HCEC 1CT (cell line): ENCODE measurements around the gene C16orf46.
A peak's percentile ranks its signal among the peaks of the same experiment; 100 is the strongest.
"Not testable (repeated sequence)": the region's sequence is repeated elsewhere in the genome, so short reads cannot be mapped to it uniquely, and the experiment has no call there.

Experiments used
- DNase-seq: peaks from one replicate; pipeline ENCODE4 v3.0.0-alpha.2; 2017

The C16orf46 gene, protein sequence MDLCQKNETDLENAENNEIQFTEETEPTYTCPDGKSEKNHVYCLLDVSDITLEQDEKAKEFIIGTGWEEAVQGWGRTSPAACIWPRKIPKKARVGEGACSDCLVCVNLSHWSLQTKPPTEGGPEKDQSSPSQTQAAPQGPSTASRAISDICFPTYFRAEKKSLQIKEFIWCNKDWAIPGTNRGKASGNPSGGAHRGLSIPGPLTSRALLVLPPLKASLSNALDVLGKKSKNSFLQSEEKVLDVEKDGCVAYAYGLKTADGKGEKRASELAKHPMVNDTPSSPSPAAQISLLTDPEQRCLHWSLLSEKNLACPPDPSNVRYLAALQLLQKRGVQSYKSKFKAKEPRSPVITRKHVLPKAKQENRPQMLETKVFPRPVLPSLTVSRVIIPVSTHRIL

DNA sequence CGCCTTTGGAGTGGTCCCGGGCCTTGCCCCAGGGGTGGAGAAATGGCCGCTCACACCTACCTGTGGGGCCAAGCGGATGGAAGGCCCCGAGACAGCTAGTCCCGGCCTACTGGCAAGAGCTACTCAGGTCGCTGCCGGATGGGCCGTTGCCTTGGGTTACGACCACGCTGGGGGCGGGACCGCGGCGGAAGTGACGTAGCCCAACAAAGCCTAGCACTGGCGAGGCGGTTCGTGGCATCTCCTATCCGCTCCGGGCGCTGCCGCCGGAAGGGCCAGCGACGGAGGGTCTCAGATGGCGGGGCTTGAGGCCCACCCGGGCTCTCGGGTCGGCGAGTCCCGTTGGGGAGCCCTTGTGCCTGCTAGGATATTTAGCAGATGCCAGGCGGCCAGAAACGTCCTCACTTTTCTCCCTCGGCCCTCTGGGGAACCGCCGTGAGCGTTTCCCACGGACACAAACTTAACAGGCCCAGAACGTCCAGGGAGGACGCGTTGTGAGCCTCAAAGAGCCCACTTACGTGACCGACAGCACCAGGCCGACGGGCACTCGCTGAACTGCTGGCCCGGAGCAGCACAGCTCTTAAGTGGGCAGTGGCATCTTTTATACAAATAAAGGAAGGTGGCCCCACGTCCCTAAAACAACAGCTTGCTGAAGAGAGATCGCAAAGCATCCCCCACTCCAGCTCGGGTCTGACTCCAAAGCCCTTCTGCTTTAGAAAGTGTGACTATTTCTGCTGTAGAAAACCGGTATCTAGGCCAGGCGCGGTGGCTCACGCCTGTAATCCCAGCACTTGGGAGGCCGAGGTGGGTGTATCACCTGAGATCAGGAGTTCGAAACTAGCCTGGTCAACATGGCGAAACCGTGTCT, at the start of gene C16orf46:
Gene C16orf46, minus strand, starts transcription at position 163 of the 865 bp plus-strand sequence. CDS start 13,283 bp downstream, outside the sequence.
- DNase-seq, result peak; percentile 92

DNA sequence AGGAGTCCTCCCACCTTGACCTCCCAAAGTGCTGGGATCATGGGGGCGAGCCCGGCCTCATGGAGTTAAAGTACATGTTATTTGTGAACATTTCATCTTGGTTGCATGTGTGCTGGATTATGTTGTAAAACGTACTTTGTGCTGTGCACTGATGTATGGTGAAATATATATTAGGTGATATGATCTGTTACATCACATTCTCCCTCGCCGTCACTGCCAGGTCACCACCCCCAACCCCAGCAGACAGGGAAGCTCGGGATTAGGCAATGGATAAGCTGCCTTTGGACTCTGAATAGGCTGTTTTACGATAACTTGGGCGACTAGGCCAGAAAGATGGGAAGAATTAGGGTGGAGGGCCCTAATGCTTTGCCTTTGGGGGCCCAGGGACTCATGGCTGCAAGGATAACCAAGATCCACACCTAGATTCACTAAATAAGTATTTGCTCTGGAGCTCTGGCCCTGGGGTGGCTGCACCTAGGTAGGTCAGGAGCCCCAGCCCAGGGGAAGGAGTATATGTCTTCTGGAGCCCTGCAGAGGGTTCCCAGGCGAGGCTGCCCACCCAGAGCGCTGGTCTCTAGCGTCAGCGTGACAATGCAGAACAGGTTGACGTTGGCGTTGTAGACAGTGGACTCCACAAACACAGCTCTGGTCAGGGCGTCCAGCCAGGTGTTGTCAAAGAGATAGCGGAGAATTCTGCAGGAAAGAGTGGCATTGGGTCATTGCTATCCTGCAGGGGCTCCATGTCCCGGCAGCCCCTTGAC, 46.2 kb upstream of the C16orf46 start:
- DNase-seq, result no peak

DNA sequence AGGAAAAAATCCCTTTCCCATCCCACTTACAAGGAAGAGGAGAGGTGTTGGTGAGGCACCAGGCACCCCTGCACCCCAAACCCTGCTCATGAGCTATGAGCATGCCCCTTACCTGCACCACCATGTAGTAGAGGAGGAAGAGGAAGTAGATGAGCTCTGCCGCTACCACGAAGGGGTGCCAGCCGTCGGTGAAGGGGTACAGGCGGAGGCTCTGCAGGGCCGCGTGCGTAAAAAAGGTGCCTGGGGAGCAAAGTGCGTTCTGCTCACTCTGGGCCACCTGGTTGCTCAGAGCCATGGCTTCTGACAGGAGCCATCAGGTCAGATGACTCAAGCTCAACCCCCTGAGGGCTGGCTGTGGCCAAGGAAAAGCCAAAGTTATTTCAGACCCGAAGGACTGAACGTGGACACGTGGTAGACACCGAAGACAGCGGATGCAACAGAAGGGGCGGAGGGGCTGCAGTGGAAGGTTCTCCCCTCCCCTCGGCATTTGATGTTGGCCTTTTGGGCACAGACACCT, 44.5 kb upstream of the C16orf46 start:
- DNase-seq, result no peak

DNA sequence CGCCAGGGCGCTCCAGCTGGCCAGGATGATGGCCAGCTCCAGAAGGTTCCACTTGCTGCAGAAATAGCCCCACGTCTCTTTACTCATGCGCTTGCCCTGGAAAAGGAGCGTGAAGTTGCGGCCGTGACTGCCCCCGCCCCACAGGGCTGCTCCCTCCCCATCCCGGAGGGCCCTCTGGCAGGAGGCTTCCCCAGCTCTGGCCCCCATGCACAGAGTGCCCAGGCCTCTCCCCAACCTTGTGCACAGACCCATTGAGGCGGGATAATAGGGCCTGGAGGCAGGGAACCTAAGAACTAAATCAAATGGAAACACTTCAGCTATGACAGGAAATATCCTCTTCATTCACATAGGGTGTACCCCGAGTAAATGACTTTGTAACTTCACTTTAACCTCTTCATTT, 40.4 kb upstream of the C16orf46 start:
- no peak for DNase-seq

DNA sequence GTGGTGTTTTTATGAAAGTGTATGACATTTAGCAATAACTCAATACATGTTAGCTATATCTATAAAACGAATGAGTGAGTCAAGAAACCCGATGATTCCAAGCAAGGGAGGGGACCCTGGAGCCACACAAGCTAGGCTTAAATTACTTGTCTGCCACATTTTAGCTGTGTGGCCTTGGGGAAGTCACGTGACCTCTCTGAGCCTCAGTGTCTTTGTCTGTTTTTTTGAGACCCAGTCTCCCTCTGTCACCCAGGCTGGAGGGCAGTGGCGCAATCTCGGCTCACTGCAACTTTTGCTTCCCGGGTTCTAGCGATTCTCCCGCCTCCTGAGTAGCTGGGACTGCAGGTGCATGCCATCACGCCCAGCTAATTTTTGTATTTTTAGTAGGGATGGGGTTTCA, 39.2 kb upstream of the C16orf46 start:
- DNase-seq, result no peak

DNA sequence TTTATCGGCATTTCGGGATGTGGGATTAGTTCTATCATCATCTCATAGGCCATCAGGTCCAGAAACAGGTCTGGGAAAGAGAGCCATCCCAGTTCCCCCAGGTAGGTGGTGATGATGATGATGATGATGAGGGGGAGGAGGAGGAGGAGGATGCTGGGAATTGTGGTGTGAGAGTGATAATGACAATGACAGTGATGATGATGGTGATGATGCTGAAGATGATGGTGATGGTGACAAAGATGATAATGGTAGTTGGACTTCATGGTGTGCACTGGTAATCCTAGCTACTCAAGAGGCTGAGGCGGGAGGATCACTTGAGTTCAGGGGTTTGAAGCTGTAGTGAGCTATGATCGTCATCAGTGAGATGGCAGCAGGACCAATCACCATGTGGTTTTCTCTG, 35.4 kb upstream of the C16orf46 start:
- no peak for DNase-seq

DNA sequence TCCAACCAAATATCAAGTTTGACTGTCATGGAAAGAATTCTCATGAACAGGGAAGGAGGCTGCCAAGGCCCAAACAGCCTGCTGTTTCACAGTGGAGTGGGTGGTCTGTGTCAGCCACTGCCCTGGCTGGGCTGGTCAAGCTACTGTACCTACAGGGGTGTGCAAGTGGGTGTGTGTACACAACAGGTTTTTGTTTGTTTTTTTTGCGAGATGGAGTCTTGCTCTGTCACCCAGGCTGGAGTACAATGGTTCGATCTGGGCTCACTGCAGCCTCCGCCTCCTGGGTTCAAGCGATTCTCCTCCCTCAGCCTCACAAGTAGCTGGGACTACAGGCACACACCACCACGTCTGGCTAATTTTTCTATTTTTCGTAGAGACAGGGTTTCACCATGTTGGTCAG, 32.2 kb upstream of the C16orf46 start:
- DNase-seq, result not testable (repeated sequence)

DNA sequence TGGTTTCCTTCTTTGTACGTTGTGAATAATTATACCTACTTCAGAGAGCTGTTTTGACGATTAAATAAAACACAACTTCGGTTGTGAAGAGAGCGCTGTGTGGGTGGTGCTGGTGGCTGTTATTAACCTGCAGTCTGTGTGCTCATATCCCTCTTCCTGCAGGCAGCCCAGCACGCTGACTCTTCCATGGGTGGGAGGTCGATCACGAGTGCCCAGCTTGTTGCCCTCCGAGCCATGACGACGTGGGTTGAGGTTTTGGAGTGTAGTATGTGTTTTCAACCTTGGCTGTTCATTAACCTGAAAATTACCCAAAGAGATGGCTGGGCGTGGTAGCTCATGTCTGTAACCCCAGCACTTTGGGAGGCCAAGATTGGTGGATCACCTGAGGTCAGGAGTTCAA, 30.5 kb upstream of the C16orf46 start:
- DNase-seq, result no peak

DNA sequence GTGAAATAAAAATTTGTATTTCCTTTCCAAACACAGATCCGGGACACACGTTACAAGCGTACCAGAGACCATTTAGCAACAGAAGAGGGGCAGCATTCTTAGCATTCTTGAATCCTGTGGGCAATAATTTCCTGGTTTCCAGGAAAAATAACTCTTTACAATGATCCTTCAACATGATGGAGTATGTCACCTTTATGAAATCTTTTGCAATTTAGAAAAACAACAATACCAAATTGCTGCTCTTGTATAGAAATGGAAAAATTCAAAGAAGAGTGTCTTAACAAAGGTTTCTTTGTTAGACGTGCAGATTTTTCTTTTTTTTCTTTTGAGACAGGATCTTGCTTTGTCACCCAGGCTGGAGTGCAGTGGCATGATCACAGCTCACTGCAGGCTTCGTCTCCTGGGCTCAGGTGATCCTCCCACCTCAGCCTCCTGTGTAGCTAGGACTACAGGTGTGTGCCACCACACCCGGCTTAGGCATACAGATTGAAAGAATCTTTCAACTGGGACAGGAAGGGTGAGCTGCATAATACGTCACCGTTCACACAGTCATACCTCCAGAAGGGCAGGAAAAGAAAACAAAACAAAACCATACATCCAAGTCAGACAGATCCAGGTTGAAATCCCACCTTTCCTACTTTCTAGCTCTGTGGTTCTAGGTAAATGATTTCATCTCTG, 29.9 kb upstream of the C16orf46 start:
- no peak for DNase-seq

DNA sequence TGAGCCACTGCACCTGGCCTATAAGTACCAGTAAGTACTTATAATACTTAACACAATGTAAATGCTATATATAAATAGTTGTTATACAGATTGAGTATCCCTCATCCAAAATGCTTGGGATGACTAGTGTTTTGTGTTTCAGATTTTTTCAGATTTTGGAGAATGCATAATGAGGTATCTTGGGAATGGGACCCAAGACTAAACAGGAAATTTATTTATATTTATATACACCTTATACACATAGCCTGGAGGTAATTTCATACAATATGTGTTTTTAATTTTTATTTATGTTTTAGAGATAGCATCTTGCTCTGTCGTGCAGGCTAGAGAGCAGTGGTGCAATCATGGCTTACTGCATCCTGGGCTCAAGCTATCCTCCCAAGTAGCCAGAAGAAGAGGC, 28.9 kb upstream of the C16orf46 start:
- no peak for DNase-seq

DNA sequence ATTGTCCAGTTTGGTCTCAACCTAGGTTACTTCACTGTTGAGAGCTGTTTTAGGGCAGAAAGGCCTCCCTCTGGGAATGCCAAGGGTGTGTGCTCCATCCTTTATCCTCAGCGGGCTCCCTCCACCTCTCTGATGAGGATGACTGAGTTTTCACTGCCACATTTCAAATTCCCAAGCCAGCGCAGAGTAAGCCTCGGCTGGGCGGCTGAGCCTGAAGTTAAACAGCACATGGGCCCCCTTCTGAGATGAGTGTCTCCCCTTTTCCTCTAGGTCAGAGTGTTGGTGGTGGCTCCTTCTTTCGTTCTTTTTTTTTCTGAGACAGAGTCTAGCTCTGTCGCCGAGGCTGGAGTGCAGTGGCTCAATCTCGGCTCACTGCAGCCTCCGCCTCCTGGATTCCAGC, 24.7 kb upstream of the C16orf46 start:
- no peak for DNase-seq

DNA sequence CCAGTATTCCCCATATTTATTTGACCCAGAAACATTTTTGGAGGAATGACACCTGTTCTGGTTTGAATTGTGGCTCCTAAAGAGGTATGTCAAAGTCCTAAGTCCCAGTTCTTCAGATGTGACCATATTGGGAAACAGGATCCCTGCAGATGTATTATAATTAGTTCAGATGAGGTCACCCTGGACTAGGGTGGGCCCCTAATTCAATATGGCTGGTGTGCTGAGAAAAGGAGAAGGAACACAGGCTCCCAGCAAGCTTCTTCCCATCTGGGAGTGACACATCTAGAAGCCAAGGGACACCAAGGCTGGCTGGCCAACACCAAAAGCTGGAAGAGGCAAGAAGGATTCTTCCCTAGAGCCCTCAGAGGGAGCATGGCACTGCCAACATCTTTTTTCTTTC, 22.9 kb upstream of the C16orf46 start:
- DNase-seq, result no peak

DNA sequence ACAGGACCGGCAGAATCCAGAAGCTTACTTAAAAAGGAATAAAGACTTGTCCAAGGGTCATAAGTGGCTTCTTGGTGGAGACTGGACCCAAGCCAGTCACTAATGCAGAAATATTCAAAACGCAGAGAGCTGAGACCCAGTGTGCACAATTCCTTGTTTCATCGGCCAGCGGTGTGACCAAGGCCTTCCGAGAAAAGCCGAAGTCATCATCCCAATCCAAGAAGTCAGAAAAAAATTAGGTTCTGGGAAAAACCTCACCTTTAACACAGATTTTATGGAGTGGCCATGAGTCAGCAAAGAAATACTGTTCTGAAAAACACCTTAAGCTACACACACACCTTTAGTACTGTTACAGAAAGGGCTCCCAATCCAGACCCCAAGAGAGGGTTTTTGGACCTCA, 20.2 kb upstream of the C16orf46 start:
- DNase-seq, result no peak

DNA sequence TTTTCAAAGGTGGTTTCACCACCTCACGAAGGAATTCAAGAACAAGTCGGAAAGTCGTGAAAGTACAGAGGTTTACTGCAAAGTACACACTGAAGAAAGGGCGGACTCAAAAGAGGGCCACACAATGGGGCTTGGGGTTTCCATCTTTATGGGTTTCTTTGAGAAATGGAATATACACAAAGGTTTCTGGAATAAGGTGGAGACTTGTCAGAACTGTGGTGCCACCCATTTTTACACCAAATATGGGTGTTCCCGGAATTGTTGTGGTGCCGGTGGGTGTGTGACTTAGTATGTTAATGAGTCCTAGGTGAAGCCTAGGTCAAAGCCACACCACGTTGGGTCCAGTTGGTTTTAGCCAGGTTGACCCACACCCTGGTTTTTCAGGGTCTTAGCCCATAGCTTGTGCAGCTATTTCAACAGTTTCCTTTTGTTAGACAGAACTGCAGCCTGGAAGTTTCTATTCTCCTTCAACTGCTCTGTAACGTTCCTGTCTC, 19.7 kb upstream of the C16orf46 start:
- DNase-seq, result no peak

DNA sequence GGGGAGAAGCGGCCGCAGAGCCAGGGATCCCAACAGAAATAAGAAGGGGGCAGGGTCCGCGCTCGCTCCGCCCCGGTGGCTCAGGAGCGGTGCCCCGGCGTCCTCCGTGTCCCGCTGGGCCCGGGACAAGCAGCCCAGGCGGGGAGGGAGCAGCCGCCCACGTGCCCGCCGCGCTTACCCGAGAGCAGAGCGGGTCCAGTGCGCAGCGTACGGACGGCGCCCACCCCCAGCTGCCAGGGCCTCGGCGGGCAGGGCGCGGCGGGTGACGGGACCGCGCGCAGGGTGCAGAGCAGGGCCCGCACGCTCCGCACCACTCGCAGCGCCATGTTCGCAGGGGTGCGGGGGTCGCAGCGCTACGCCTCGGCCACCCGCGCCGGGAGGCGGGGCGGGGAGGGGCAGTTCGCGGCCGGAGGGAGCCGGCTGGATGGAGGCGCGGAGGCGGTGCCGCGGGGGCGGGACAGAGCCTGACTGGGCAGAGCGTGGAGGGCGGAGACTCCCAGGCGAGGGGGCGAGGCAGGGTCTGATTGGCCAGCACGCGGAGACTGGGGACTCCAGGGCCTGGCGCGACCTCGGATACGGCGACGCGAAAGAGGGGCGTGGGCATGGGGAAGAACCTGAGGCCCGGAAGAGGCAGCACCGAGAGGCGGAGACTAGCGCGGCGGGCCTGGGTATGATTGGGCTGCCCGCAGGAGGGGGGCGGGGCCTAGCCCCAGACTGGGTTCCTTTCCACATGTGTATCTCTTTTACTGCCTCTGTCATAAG, 19.1 kb upstream of the C16orf46 start, which contains the start of gene GCSH:
Gene GCSH, minus strand, starts transcription at position 443 of the 762 bp plus-strand sequence. Its CDS starts 117 bp downstream, at position 326.
- peak; percentile 98 for DNase-seq

DNA sequence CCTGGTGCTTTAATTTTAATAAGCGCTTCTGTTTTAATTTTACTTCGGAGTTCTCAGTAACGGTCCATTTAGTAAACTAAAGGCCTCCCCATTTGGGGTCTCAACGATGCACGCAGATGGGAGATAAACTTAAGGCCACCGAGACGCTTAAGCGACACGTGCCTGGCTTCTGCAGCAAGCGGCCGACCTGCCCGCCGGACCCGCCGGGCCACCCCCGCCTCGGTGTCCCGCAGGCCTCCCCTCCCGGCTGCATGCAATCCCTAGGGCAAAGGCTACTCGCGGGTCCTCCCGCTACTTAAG, 18.6 kb upstream of the C16orf46 start:
- no peak for DNase-seq

DNA sequence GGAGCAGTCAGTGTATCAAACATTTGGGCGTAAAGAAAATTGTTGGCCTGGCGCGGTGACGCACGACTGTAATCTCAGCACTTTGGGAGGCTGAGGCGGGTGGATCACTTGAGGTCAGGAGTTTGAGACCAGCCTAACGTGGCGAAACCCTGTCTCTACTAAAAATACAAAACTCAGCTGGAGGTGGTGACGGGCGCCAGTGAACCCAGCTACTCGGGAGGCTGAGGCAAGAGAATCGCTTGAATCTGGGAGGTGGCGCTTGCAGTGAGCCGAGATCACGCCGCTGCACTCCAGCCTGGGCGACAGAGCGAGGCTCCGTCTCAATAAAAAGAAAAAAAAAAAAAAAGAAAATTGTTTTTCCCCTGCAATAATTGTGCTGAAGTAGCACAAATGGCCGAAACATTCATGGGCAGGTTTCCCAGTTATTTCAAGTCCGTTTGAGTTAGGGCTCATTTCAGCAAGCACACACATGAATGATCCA, 17.8 kb upstream of the C16orf46 start:
- no peak for DNase-seq

DNA sequence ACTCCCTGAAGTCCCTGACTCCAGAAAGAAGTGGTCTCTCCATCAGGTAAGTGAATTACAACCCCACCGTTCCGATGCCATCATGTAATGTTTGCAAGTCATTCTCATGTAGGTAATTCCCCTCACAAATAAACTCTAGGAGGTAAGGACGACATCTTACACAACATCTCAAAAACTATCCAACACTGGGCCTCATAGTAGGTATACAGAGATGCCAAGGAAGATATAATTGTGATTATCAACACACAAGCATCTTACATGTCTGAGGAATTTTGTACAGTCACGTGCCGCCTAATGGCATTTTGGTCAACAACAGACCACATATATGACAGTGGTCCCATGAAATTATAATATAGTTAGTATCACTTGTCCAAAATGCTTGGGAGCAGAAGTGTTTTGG, 11.8 kb upstream of the C16orf46 start:
- DNase-seq, result no peak

DNA sequence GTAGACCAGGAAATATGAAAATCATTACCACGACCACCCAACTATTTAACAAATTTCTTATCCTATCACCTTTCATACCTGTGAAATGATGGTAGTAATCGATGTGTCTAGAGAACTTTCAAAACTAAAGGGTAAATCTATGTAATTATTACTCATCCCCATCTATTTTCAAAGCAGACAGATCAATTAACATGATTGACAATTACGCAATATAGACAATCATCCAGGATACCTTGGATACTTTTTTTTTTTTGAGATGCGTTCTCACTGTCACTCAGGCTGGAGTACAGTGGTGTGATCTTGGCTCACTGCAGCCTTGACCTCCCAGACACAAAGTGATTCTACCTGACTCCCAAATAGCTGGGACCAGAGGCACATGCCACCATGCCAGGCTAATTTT, 4.0 kb upstream of the C16orf46 start:
- DNase-seq, result no peak

DNA sequence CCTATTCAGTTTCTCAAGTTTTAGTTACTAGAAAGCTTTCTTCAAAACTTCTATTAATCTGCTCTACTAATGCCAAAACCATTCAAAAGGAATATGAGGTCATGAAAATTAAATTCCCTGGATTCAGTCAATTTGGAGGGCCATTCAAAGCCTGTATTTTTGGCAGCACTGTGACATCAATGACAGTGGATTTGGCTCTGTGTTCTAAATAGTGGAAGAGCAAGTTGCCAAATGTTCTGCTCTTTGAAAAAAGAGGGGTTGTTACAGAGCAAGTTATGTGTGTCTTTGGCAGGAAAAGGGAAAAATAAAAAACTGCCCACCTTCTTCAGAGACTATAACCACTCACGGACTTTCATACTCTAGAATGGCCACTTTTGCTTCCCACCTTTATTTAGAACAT, 3.2 kb upstream of the C16orf46 start:
- no peak for DNase-seq

DNA sequence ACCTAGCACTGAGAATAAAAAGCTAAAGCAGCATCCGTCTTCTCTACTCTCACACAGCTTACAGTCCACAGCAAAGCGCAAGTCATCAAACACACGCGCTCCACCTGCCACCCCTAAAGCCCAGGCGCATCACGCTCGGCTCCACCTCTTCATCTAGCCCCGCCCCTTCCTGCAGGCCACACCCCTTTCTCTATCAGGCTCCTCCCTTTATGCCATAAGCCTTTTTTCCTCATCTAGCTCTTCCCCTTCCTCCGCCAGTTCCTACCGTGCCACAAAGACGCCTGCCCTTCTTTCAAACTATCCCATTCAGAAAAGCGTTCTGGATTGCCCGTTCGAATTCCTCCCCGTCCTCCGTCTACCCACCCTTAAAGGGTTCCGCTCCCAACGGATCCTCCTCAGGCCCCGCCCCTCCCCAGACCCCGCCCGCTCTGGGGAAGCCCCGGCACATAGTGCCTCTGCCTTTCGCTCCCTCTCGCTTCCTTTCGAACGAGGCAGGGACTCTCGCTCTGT, 417 bp downstream of the C16orf46 start:
- peak; percentile 79 for DNase-seq
